GM12878 (cell line): ENCODE data around the gene RBMS3. TPM values are rescaled to one million over a fixed set of nuclear protein-coding genes. Genes with fewer than 3 reads are reported as not detected.

Experiments
- ATAC-seq: fragments of 200-7000 bp; cut with Tn5 transposase; 3 replicates; pipeline ENCODE4 v1.9.1; 2020; ENCODE audit warnings: mild to moderate bottlenecking, moderate library complexity
- BruUV-seq: library from RNA; stranded (reverse); fragments of 400-500 nt; replicated peaks from 2 replicates; lab custom pipeline; 2021; lab: Mats Ljungman, UMichigan
- CTCF ChIA-PET: fragments of 300-600 bp; sonication (Branson Sonifier 250); formaldehyde crosslinking; extraction: SDS; loops from one replicate; lab custom pipeline; 2021; ENCODE audit warnings: inconsistent platforms; lab: Yijun Ruan, JAX
- POLR2A ChIA-PET: fragments of 350-600 bp; formaldehyde crosslinking; extraction: SDS; loops from one replicate; lab custom pipeline; 2021; ENCODE audit warnings: inconsistent platforms; lab: Charles Lee
- RAD21 ChIA-PET: fragments of 300-600 bp; sonication (Branson Sonifier 250); formaldehyde crosslinking; loops from one replicate; lab custom pipeline; 2023; ENCODE audit warnings: antibody characterized with exemption; ENCODE audit not compliant: unreplicated experiment; lab: Charles Lee
- SMC1A ChIA-PET: fragments of 300-600 bp; sonication (Branson Sonifier 250); formaldehyde crosslinking; loops from one replicate; lab custom pipeline; 2023; ENCODE audit not compliant: unreplicated experiment, uncharacterized antibody; lab: Charles Lee
- DNase-seq: peaks from one replicate; pipeline ENCODE4 v3.0.0-alpha.2; 2011; ENCODE audit warnings: low read depth, low spot score
- FAIRE-seq: peaks from 3 replicates; lab custom pipeline; 2011; peaks lifted over from hg19 to GRCh38; lab: Jason Lieb, UNC
- H2AFZ ChIP-seq: 2 replicates; pipeline ENCODE4 v1.6.0; 2011; ENCODE audit warnings: low read depth, low read length, control low read depth; ENCODE audit not compliant: control insufficient read depth
- H3K27ac ChIP-seq: 2 replicates; pipeline ENCODE4 v1.5.1; 2011; ENCODE audit warnings: control low read depth; ENCODE audit not compliant: control insufficient read depth, insufficient read depth
- H3K27me3 ChIP-seq, 2 experiments: replicated peaks in 1 of 2; 2 replicates each; pipeline versions ENCODE4 v1.6.0 to v1.6.1; 2011; ENCODE audit warnings: low read length in 1 of 2; ENCODE audit not compliant: control insufficient read depth in 2 of 2, insufficient read depth in 2 of 2
- H3K36me3 ChIP-seq, 2 experiments: 2 replicates each; pipeline ENCODE4 v1.5.1; 2011; ENCODE audit warnings: low read length in 1 of 2; ENCODE audit not compliant: control insufficient read depth in 2 of 2, insufficient read depth in 2 of 2
- H3K4me1 ChIP-seq: 2 replicates; pipeline ENCODE4 v1.6.1; 2011; ENCODE audit warnings: mild to moderate bottlenecking, low read length, moderate library complexity, mixed read lengths; ENCODE audit not compliant: control insufficient read depth, insufficient read depth
- H3K4me2 ChIP-seq: 2 replicates; pipeline ENCODE4 v1.6.0; 2011; ENCODE audit warnings: control low read depth; ENCODE audit not compliant: control insufficient read depth, insufficient read depth
- H3K4me3 ChIP-seq: fragments of 200-600 bp; sonication (generic); 2 replicates; pipeline ENCODE4 v1.5.1; 2016
- H3K79me2 ChIP-seq: 2 replicates; pipeline ENCODE4 v1.6.0; 2011; ENCODE audit warnings: low read length; ENCODE audit not compliant: control insufficient read depth, insufficient read depth
- H3K9ac ChIP-seq: 2 replicates; pipeline ENCODE4 v1.8.0; 2011; ENCODE audit warnings: low read length, control low read depth, mixed read lengths; ENCODE audit not compliant: control insufficient read depth, insufficient read depth
- H3K9me3 ChIP-seq: replicated peaks from 3 replicates; pipeline ENCODE4 v1.5.1; 2011; ENCODE audit warnings: mild to moderate bottlenecking, low read length; ENCODE audit not compliant: control insufficient read depth, insufficient read depth
- H4K20me1 ChIP-seq: 2 replicates; pipeline ENCODE4 v1.6.0; 2011; ENCODE audit not compliant: control insufficient read depth, insufficient read depth
- BHLHE40 ChIP-seq, 2 experiments: fragments of 450-650 bp in 1 of 2; IDR thresholded peaks; 2 replicates each; pipeline ENCODE4 v1.6.1; 2011 to 2017; ENCODE audit warnings: low read depth in 2 of 2, borderline replicate concordance in 1 of 2, improper control_type of control experiment in 1 of 2, low read length in 1 of 2, mild to moderate bottlenecking in 1 of 2
- BMI1 ChIP-seq: fragments of 450-650 bp; IDR thresholded peaks from 2 replicates; pipeline ENCODE4 v1.6.1; 2016; ENCODE audit warnings: mild to moderate bottlenecking, moderate library complexity, borderline replicate concordance
- CHD2 ChIP-seq: IDR thresholded peaks from 2 replicates; pipeline ENCODE4 v1.6.1; 2011; ENCODE audit warnings: low read depth, low read length, improper control_type of control experiment, borderline replicate concordance
- GATAD2B ChIP-seq: fragments of 450-650 bp; conservative IDR thresholded peaks from 2 replicates; pipeline ENCODE4 v1.6.1; 2017; ENCODE audit warnings: low read depth, mild to moderate bottlenecking, moderate library complexity
- MXI1 ChIP-seq: fragments of 150-350 bp; IDR thresholded peaks from 2 replicates; pipeline ENCODE4 v1.6.1; 2011; ENCODE audit warnings: low read depth, mild to moderate bottlenecking, inconsistent platforms, low read length, improper control_type of control experiment
- NFYB ChIP-seq: IDR thresholded peaks from 2 replicates; pipeline ENCODE4 v1.6.1; 2011; ENCODE audit warnings: low read depth, mild to moderate bottlenecking, low read length, improper control_type of control experiment, moderate library complexity; ENCODE audit not compliant: insufficient read depth
- NR2C2 ChIP-seq: IDR thresholded peaks from 2 replicates; pipeline ENCODE4 v1.6.1; 2011; ENCODE audit warnings: borderline replicate concordance, low read depth; ENCODE audit not compliant: control insufficient read depth, insufficient read length
- PAX5 ChIP-seq: IDR thresholded peaks from 2 replicates; pipeline ENCODE4 v1.6.1; 2011; ENCODE audit warnings: low read depth, low read length, borderline replicate concordance
- PML ChIP-seq: IDR thresholded peaks from 2 replicates; pipeline ENCODE4 v1.6.1; 2012; ENCODE audit warnings: low read length, inconsistent platforms
- POU2F2 ChIP-seq: IDR thresholded peaks from 3 replicates; pipeline ENCODE4 v1.6.1; 2011; ENCODE audit warnings: low read depth, mild to moderate bottlenecking, low read length, borderline replicate concordance
- RAD51 ChIP-seq: fragments of 450-650 bp; IDR thresholded peaks from 2 replicates; pipeline ENCODE4 v1.6.1; 2016; ENCODE audit warnings: moderate library complexity, mild to moderate bottlenecking, inconsistent platforms
- RB1 ChIP-seq: fragments of 450-650 bp; formaldehyde crosslinking; IDR thresholded peaks from 2 replicates; pipeline ENCODE4 v1.6.1; 2017; ENCODE audit warnings: mild to moderate bottlenecking, borderline replicate concordance
- SMAD5 ChIP-seq: IDR thresholded peaks from 2 replicates; pipeline ENCODE4 v1.6.1; 2016; ENCODE audit warnings: antibody characterized with exemption, low read depth
- SPI1 ChIP-seq: IDR thresholded peaks from 2 replicates; pipeline ENCODE4 v1.6.1; 2011; ENCODE audit warnings: low read depth, mild to moderate bottlenecking, low read length, moderate library complexity, borderline replicate concordance; ENCODE audit not compliant: insufficient read depth
- SREBF1 ChIP-seq: IDR thresholded peaks from 2 replicates; pipeline ENCODE4 v1.6.1; 2012; ENCODE audit warnings: mild to moderate bottlenecking, low read length
- STAT3 ChIP-seq: IDR thresholded peaks from 2 replicates; pipeline ENCODE4 v1.6.1; 2011; ENCODE audit warnings: low read depth, low read length, improper control_type of control experiment
- SUPT20H ChIP-seq: IDR thresholded peaks from 2 replicates; pipeline ENCODE4 v1.6.1; 2011; ENCODE audit warnings: low read depth, mild to moderate bottlenecking, low read length, moderate library complexity, borderline replicate concordance; ENCODE audit not compliant: control insufficient read depth
- TCF12 ChIP-seq: IDR thresholded peaks from 2 replicates; pipeline ENCODE4 v1.6.1; 2011; ENCODE audit warnings: low read depth, mild to moderate bottlenecking, low read length
- ZBED1 ChIP-seq: IDR thresholded peaks from 2 replicates; pipeline ENCODE4 v1.6.1; 2016; ENCODE audit warnings: borderline replicate concordance
- WGBS: methylation state at CpG from one replicate; pipeline ENCODE4 v1.1.6; 2016; ENCODE audit warnings: low lambda C conversion rate; ENCODE audit not compliant: insufficient replicate concordance, insufficient coverage; ENCODE audit errors: missing lambda C conversion rate; 5-methylcytosine and 5-hydroxymethylcytosine counted together
- in situ Hi-C: fragments of 300-500 bp; cut with MboI; formaldehyde crosslinking; loops from 9 replicates; pipeline ENCODE4 v1.14.3; 2018; ENCODE audit warnings: mixed read lengths
- intact Hi-C: fragments of 100-400 bp; cut with micrococcal nuclease; formaldehyde crosslinking; loops from one replicate; pipeline ENCODE4 v1.14.2; 2022; ENCODE audit not compliant: unreplicated experiment
- polyA plus RNA-seq, 11 experiments: library from polyadenylated mRNA; depleted of rRNA in 4 of 11; unstranded in 6 of 11; stranded (reverse) in 5 of 11; fragments of >200 nt; fragmentation: Nextera tagmentation in 4 of 11; fragmentation: Illumina TruSeq in 1 of 11; extraction: Ambion mirVana in 4 of 11; extraction: Trizol in 1 of 11; gene quantifications; 1 replicate in 1 of 11; 2 replicates in 10 of 11; pipeline versions ENCODE4 v1.2.1 to v1.2.3, GENCODE V29; 2011 to 2016; ENCODE audit warnings: inconsistent platforms in 2 of 11, missing spikeins in 2 of 11, low read depth in 1 of 11
- total RNA-seq, 4 experiments: library from RNA; depleted of rRNA in 3 of 4; stranded (reverse); fragments of >200 nt in 3 of 4; fragmentation: Illumina TruSeq in 1 of 4; extraction: Trizol in 1 of 4; gene quantifications; 2 replicates each; pipeline versions ENCODE4 v1.2.1 to v1.2.3, GENCODE V29; 2013 to 2021
- TF ChIP-seq, protein P1 (sequence below): fragments of 450-650 bp; IDR thresholded peaks from 2 replicates; pipeline ENCODE4 v1.6.1; 2017; ENCODE audit warnings: low read depth, mild to moderate bottlenecking, moderate library complexity
- TF ChIP-seq, protein P2 (sequence below): fragments of 450-650 bp; IDR thresholded peaks from 2 replicates; pipeline ENCODE4 v1.6.1; 2017; ENCODE audit warnings: mild to moderate bottlenecking, moderate library complexity

Gene RBMS3
- total and polyA plus RNA-seq, 10 of the 15 experiments (the other 5 are each of a cell fraction or from before 2014, with no cell fraction given) = 0.79 to 4.7 (median 3.1) TPM

DNA sequence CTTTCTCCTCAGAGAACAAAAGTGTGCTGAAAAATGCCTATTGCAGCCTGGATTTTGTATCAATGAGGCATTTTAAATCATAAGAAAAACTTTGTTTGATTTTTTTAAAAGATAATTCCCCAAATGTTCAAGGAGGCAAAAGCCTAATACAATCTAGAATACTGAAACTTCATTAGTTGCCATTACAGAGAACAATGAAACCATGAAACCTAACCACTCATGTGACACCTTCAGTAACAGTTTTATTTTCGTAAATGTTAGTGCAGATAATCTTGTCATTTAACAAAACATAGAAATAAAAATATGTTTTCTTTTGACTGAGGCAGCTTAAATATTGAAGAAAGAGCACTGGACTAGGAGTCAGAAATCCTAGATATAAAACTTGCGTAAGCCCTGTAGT, 655.9 kb downstream of the RBMS3 start:
- FAIRE-seq = no peak
- ChIA-PET SMC1A (interaction anchor here (0.8 kb wide), 1 partner anchor 10 kb away, joined by 3 read pairs; no protein-coding TSS in a partner anchor), CTCF (no interaction called here), RAD21 (no interaction called here), POLR2A (no interaction called here)
- Histone ChIP-seq H3K27ac (no peak overlapping the region), H4K20me1 (no peaks in the 10 kb centered on the region), H3K79me2 (no peaks in the 10 kb centered on the region), H3K4me1 (peaks cover 4% of the 10 kb centered on the region; the same call in 1 of the 2 replicates), H3K9me3 (no peaks in the 10 kb centered on the region), H3K4me3 (no peak overlapping the region), H2AFZ (no peak overlapping the region), H3K9ac (no peak overlapping the region), H3K4me2 (no peak overlapping the region), H3K27me3 (no peaks in the 10 kb centered on the region; a peak in 1 of 4 replicates), H3K36me3 (no peaks in the 10 kb centered on the region)
- intact Hi-C loops = no loop called here
- no peak for DNase-seq
- ATAC-seq = peak; percentile 84
- WGBS = 50% methylated on average over 2 of the region's 2 CpGs
- no TSS peak for BruUV-seq
- in situ Hi-C loops = no loop called here
- no peak for TF ChIP-seq SPI1
- TF ChIP-seq NR2C2 = no peak
- no peak for TF ChIP-seq CHD2
- no peak for TF ChIP-seq ZBED1
- no peak for TF ChIP-seq POU2F2
- TF ChIP-seq BMI1 = no peak
- no peak for TF ChIP-seq GATAD2B
- TF ChIP-seq NFYB = no peak
- TF ChIP-seq MXI1 = no peak
- no peak for TF ChIP-seq STAT3
- no peak for TF ChIP-seq PML
- TF ChIP-seq RAD51 = peak; percentile 19; the same call in 1 of the 2 replicates
- TF ChIP-seq, protein P1, sequence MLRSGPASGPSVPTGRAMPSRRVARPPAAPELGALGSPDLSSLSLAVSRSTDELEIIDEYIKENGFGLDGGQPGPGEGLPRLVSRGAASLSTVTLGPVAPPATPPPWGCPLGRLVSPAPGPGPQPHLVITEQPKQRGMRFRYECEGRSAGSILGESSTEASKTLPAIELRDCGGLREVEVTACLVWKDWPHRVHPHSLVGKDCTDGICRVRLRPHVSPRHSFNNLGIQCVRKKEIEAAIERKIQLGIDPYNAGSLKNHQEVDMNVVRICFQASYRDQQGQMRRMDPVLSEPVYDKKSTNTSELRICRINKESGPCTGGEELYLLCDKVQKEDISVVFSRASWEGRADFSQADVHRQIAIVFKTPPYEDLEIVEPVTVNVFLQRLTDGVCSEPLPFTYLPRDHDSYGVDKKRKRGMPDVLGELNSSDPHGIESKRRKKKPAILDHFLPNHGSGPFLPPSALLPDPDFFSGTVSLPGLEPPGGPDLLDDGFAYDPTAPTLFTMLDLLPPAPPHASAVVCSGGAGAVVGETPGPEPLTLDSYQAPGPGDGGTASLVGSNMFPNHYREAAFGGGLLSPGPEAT = 0 out of 2 replicates have a peak, but pooled peaks have one; percentile 23
- no peak for TF ChIP-seq TCF12
- peak; percentile 48 to 71; a peak in 3 of 4 replicates for TF ChIP-seq BHLHE40 (IDR thresholded peaks at IDR 0.05; ENCODE audit: borderline replicate concordance in 1 of 2, low read depth in 2 of 2, low read length in 1 of 2)
- no peak for TF ChIP-seq SUPT20H
- TF ChIP-seq, protein P2, sequence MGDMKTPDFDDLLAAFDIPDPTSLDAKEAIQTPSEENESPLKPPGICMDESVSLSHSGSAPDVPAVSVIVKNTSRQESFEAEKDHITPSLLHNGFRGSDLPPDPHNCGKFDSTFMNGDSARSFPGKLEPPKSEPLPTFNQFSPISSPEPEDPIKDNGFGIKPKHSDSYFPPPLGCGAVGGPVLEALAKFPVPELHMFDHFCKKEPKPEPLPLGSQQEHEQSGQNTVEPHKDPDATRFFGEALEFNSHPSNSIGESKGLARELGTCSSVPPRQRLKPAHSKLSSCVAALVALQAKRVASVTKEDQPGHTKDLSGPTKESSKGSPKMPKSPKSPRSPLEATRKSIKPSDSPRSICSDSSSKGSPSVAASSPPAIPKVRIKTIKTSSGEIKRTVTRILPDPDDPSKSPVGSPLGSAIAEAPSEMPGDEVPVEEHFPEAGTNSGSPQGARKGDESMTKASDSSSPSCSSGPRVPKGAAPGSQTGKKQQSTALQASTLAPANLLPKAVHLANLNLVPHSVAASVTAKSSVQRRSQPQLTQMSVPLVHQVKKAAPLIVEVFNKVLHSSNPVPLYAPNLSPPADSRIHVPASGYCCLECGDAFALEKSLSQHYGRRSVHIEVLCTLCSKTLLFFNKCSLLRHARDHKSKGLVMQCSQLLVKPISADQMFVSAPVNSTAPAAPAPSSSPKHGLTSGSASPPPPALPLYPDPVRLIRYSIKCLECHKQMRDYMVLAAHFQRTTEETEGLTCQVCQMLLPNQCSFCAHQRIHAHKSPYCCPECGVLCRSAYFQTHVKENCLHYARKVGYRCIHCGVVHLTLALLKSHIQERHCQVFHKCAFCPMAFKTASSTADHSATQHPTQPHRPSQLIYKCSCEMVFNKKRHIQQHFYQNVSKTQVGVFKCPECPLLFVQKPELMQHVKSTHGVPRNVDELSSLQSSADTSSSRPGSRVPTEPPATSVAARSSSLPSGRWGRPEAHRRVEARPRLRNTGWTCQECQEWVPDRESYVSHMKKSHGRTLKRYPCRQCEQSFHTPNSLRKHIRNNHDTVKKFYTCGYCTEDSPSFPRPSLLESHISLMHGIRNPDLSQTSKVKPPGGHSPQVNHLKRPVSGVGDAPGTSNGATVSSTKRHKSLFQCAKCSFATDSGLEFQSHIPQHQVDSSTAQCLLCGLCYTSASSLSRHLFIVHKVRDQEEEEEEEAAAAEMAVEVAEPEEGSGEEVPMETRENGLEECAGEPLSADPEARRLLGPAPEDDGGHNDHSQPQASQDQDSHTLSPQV = no peak
- TF ChIP-seq PAX5 = no peak
- TF ChIP-seq RB1 = no peak
- TF ChIP-seq SREBF1 = no peak
- no peak for TF ChIP-seq SMAD5
